HG03159 (cell line): ENCODE data around the gene ENPP4.
A peak's percentile ranks its signal among the peaks of the same experiment; 100 is the strongest.
"Not testable (repeated sequence)": the region's sequence is repeated elsewhere in the genome, so short reads cannot be mapped to it uniquely, and the experiment has no call there.

Experiments used
- ATAC-seq: cut with Tn5 transposase; IDR thresholded peaks from one replicate; pipeline ENCODE4 v1.9.1; 2021; ENCODE audit warnings: mild to moderate bottlenecking, moderate library complexity; ENCODE audit not compliant: unreplicated experiment

Gene ENPP4

DNA sequence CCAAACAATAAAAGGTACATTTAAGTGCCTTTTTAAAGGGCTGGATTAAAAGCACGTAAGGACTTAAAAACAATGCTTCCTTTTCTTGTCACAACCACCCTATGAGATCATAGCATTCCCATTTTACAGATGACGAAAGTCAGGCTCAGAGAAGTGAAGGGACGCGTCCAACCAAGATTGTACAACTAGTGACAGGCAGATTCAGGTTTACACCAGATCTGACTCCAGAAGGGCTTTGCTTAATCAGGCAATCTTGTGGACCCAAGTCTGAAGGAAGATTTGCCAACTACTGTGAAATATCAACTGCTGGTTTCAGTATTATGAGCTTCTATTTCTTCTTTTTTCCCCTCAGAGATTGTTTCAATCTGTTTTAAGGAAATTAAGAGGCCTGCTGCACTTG, 877 bp downstream of the ENPP4 start:
- ATAC-seq = no peak

DNA sequence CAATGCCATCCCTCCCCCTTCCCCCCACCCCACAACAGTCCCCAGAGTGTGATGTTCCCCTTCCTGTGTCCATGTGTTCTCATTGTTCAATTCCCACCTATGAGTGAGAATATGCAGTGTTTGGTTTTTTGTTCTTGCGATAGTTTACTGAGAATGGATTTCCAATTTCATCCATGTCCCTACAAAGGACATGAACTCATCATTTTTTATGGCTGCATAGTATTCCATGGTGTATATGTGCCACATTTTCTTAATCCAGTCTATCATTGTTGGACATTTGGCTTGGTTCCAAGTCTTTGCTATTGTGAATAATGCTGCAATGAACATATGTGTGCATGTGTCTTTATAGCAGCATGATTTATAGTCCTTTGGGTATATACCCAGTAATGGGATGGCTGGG, 1.5 kb downstream of the ENPP4 start:
- ATAC-seq = not testable (repeated sequence)

DNA sequence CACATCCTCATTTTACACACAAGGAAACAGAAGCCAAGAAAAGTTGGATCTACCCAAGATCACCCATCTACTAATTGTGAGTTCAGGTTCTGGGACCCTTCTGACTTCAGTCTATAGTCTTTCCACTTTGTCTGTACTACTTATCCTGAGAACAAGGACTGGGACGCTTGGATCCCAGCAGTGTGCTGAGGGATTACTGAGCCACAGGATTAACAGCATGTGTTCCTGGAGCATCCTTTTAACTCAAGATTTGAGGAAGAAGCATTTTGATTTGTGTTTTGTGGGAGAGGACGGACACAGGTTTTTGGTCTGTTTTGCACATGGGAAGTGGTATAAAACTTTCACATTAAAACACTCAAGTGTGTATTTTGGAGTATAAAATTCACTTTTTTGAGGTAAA, 4.4 kb downstream of the ENPP4 start:
- no peak for ATAC-seq

DNA sequence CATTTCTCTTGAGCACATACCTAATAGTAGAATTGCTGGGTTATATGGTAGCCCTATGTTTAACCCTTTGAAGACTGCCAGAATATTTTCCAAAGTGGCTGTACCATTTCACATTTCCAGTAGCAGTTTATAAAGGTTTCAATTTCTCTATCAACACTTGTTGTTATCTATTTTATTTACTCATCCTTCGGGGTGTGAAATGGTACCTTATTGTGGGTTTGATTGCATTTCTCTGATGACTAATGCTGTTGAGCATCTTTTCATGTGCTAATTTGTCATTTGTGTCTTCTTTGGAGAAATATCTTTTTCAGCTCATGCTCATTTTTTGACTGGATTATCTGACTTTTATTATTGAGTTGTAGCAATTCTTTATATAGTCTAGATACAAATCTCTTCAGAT, 5.4 kb downstream of the ENPP4 start:
- no peak for ATAC-seq

DNA sequence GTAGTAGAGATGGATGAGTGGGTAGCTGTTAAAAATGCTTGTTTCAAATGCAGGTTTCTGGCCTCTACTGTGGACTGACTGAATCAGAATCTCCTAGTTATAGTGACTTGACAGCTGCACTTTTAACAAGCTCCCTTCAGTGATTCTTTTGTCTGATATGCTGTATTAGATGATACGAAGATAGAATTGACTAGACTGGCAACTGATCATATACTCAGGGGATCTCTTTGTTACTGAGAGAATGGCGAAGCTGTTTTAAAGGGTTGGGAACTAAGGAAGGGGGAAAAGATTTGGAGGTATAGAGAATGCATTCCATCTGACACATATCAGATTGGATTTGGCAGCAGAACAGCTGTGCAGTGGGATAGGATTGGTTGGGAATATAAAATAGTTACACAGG, 7.0 kb downstream of the ENPP4 start:
- no peak for ATAC-seq

DNA sequence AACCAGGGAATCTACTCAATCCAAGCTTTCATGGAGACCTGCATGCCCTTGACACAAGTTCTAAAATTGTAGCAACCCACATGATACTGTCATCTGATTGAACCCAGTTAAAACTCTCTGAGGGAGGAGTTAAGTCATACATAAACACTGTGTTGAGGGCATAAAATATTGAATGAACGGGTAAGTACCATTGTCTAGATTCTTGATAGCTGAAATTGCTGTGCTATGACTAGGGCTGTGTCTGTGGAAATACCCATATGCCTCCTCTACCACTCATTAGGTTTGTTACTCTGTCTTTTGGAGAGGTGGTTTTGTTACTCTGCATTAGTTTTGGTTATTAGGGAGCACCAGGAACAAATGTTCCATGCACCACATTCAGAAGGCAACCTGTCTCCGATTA, 7.6 kb downstream of the ENPP4 start:
- ATAC-seq = peak; percentile 59

DNA sequence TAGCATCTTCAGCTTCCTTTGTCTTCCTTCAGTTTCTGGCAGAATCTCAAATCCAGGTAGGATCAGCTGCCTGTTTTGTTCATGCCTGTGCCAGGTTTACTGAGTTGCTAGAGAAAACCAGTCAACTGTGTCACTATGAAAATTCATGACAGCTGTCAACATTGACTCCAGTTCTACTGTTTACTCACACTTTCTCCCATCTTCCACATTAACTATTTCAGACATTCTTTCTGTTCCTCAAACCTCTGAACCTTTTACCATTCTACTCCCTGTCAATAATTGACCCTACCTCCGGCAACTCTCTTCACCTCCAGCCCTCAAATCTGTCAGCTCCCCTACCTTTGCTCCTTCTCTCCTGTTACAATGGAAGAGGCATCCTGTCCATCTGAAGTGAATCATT, 8.5 kb downstream of the ENPP4 start:
- ATAC-seq = peak; percentile 73

DNA sequence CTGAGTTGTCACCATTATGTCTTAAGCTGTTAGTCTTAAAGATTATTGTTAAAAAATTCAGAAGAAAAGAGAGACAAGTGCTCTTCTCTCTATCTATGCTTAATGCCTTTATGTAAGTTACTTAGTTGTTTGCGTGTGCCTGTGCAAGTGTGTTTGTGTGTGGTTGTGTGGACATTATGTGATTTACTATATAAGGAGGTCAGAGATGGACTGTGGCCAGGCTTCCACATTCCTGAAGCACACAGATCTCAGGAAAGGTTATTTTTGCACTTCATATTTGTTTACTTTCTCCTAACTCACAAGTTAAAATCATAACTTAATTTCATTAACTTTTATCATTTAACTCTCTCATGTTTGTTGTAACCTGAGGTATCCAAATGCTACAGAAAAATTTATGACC, 14.5 kb downstream of the ENPP4 start:
- ATAC-seq = no peak

DNA sequence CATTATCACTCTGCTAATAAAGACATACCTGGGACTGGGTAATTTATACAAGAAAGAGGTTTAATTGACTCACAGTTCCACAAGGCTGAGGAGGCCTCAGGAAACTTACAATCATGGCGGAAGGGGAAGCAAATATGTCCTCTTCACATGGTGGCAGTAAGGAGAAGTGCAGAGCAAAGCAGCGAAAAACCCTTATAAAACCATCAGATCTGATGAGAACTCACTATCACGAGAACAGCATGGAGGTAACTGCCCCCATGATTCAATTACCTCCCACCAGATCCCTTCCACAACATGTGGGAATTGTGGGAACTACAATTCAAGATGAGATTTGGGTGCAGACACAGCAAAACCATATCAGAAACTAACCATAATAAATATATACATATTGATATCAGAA, 19.3 kb downstream of the ENPP4 start:
- not testable (repeated sequence) for ATAC-seq

DNA sequence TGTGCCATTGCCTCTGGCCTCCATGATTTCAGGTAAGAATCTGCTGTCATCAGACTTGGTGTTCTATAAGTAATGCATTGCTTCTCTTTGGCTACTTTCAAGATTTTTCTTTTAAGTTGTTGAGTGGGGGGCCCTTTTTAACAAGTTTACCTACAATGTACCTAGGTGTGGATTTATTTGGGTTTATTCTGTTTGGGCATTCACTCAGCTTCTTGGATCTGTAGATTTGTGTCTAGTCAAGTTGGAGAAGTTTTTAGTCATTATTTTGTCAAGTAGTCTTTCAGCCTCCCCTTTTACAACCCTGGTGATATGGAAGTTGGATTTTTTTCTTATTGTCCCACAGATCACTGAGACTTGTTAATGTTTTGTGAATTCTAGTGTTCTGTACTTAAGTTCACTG, 26.9 kb downstream of the ENPP4 start:
- no peak for ATAC-seq

DNA sequence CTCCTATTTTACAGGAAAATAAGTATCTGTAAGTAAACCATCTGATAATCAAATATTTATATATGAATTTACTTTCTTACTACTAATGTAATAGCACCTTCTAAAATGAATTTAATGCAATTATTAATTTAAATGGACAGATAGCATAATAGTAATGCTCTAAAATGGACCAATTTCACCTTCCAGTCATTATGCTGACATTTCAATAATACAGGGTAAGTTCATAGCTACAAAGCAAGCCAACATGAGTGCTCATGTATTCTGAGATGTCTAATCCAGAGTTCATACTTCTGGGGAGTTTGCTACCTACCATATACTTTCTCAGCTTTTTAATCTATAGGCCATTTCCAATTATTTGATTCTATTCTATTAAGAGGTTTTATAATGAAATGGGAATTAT, 29.4 kb downstream of the ENPP4 start:
- ATAC-seq = no peak

DNA sequence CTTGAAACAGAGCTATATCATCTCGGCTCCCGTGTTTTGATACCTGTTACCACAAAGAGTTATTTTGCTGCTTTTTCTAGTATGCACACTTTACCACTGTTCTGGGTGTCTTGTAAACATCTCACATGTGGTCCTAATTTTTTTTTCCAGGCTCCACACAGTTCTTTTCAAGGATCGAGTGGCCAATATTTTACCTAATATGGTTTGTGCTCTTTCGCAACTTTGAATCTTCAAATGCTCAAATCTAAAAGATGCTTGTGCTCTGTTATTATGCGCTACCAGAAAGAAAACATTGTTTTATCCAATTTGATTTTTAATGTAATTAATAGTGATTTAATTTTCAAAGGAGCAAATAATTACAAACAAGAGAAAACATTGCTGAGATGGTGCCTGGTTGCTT, 30.3 kb downstream of the ENPP4 start:
- ATAC-seq = no peak

DNA sequence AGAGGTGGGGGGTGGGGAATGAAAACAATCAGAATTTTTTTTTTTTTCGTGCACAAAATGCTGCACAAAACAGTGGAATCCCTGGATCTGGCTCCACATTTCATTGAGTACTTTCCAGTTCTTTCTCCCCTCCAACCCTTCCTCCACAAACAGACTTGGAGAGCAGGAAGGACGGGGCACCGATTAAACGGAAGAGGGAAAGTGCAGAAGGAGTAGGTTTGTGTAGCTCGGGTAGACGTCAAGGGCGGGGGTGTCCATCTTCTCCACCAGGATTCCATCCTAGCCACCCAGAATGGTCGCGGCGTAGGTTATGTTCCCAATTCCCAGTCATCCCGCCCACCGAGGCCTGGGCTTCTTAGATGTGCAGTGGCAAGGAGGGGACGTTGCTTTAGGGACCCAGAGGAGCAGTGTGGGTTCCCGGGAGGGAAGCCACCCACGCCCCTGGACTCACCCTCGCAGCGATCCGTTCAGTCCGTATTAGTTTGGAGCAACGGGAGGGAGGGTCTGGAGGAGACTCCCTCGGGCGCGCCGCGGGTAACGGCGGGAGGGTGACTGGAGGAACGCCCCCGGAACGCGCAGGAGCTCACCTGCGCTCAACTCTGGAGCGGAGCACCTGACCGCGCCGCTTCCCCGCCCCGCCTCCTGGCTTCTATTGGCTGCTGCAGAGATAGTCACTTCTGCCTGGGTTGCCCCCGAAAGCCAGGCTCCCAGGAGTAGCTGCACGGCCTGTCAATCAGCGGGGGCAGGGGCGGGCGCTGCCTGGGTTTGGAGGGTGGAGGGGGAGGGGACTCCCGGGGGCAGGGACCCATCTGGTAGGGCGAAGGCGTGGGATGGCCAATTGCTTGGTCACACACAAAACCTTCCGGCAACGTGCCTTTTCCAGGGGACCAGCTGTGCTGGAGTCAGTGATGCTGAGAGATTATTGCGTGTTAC, 40.8 kb downstream of the ENPP4 start, which contains the start of gene ENPP5:
TSS of gene ENPP5 (minus strand) at position 624 of the 933 bp plus-strand sequence. CDS start 2,718 bp downstream, outside the sequence.
- ATAC-seq = peak; percentile 87

DNA sequence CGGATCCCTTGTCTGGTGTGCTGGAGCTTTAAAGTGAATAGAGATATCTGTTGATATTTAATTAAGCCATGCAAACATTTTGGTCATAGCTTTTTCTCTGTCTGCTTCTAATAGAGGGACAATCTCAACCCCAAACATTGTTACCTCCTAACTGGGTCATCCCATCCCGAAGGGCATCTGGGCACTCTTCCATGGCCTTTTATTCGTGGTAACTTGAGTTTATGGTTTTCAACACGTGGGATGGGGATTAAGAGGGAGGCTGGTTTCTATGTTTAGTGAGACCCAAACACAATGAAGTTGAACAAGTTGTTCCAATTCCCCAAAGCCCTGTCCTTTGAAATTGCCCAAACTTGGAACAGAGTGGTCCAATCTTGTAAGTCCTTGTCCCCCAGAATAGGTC, 42.4 kb downstream of the ENPP4 start:
- ATAC-seq = no peak

DNA sequence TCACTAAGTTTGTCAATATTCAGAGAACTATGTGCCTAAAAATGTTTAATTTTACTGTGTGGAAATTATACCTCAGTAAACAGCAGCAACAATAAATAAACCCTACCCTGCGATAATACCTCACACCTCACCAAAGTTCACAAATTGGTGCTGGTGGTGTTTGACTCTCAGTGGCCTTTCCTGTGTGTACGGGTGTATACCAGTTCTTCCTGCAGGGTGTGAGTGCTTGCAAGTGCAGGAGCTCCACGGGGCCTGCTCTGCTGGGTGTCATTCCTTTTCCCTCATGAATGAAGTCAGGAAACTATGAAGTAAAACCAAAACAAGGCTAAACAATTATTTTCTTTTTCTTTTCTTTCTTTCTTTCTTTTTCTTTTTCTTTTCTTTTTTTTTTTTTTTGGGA, 45.1 kb downstream of the ENPP4 start:
- no peak for ATAC-seq

DNA sequence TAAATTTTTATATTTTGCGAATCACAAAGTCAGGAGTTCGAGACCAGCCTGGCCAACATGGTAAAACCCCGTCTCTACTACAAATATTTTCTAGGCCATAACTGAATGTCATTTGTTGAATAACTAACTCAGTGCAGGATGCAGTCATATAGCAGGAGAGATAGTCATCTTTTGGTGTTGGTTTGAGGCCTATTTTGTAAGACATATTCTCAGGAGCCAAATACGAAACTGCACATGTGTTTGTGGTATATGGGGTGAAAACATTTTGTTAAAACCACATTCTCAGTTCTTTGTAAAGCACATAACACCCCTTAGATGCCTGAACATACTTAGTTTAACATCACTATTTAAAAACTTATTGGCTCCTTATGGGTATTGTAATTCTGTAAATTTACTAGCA, 45.7 kb downstream of the ENPP4 start:
- ATAC-seq = peak; percentile 79

DNA sequence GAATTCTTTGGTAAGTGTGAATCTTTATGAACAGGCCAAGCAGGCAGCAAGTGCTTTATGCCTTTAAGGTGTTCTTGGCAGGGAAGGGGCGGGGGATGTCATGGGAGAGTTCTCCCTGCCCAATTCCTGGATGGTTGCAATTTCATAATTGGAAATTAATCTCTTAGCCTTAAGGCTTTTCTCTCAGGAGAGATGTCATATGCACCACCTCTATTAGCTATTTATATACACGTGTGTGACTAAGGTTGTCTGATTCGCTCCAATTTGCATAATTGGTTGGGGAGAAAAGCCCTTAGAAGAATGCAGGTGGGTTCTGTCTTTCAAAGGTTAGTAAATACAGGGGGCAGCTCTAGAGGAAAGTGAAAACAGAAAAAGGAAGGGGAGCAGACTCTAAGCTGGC, 46.2 kb downstream of the ENPP4 start:
- ATAC-seq = peak; percentile 42

DNA sequence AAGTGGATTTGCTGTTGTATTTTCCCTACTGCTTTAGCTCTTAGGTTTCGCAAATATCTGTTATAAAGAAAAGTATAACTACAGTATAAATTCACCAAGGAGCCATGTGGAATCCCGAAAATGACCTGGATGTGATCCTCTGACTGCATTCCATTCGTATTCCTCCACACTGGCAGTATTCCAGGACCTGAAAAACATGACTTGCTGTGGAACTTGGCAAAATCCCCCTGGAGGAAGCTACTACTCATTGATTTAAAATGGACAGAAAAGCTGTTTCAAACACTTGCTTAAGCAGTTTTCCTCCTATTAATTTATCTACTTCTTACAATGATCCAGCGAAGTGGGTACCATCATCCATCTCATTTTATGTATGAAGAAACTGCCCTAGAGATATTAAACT, 54.3 kb downstream of the ENPP4 start:
- ATAC-seq = no peak

DNA sequence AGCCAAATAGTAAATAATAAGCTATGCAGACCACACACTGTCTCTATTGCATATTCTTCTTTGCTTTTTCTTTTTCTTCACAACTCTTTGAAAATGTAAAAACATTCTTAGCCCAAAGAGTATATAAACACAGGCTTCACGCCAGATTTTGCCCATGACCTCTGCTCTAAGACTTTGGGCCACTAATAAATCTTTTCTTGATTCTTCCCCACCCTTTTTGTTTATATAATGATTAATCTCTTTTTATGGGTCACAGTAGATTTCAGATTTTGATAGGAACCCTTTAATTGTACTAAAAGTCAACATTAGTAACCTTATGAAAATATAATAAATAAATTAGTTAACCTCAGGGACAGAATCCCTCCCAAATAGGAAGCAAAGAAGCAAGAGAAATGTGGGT, 56.8 kb downstream of the ENPP4 start:
- ATAC-seq = no peak

DNA sequence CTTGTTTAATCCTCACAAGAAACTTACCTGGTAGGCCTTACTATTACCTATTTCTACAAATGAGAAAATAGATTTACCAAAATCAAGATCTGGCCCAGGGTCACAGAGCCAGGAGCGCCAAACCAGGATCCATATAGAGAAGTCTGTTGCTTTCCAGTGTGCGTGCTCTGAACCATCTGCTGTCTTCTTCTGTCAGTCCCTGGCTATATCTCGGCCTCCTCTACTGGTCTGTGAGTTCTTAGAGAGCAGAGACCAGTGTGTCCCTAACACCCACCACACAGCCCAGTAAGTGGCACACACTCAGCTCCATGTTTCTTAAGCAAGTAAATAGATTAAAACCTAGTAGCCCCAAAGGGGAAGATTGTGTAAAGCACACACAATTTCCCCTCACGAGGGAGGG, 59.9 kb downstream of the ENPP4 start:
- no peak for ATAC-seq

DNA sequence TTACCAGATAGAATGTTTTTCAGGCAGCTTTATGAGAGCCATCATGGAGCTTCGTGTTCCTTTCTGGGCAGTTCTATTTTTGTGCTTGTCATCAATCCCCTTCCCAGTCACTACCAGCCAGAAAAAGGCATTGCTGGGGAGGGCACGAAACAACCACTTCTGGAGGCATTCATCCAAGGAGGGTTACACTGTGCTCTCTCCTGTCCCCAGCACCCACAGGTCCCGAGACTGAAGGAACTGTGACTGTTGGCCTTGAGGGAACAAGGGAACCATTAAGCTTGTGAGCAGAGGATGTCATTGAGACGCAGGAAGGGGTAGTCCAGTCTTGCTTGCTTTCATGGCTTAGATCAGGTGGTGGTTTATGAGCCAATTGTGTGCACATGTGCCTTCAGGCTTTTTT, 61.1 kb downstream of the ENPP4 start:
- no peak for ATAC-seq

DNA sequence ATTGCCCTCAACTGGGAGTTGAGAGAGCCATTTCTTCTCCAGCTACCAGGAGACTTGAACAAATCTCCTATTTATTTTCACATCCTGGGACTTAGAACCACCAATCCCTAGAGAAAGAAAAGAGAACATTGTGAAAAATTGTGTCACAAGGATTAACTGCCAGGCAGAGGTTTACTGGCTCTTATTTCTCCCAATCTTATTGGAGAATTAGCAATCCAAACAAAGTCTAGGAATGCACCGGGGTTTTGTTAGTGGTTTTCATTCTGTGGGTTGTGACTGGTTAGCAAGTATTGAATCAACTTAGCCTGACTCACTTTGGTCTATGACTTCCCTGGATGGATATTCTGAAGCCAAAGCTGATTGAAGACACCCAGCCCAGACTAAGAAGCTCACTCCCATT, 62.2 kb downstream of the ENPP4 start:
- ATAC-seq = no peak
